ENCODE results near the gene ARHGEF2.
A peak's percentile ranks its signal among the peaks of the same experiment; 100 is the strongest.

ARHGEF2 gene

DNA sequence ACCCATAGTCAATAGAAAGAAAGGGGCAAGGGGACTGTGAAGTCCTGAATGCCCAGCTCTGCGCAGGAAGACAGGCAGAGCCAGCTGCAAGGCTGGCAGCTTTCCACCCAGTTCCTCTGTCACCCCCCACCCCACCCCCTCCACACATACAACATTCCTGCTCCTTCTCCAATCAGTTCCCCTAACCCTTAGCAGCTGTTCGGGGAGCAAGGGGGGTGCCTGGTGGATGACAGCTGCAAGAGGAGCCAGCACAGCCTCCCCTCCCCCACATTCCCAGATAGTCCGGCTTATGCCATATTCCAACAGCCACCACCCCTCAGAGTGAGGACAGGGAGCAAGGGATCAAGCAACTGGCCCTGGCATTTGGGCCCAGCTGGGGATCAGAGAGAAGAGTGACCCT lies 9.7 kb downstream of the ARHGEF2 start:
- TF ChIP-seq, protein P1, sequence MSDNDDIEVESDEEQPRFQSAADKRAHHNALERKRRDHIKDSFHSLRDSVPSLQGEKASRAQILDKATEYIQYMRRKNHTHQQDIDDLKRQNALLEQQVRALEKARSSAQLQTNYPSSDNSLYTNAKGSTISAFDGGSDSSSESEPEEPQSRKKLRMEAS (IDR thresholded peaks at IDR 0.05; ENCODE audit: low read depth, low read length), result no peak
- TF ChIP-seq, protein P2, sequence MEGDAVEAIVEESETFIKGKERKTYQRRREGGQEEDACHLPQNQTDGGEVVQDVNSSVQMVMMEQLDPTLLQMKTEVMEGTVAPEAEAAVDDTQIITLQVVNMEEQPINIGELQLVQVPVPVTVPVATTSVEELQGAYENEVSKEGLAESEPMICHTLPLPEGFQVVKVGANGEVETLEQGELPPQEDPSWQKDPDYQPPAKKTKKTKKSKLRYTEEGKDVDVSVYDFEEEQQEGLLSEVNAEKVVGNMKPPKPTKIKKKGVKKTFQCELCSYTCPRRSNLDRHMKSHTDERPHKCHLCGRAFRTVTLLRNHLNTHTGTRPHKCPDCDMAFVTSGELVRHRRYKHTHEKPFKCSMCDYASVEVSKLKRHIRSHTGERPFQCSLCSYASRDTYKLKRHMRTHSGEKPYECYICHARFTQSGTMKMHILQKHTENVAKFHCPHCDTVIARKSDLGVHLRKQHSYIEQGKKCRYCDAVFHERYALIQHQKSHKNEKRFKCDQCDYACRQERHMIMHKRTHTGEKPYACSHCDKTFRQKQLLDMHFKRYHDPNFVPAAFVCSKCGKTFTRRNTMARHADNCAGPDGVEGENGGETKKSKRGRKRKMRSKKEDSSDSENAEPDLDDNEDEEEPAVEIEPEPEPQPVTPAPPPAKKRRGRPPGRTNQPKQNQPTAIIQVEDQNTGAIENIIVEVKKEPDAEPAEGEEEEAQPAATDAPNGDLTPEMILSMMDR (IDR thresholded peaks at IDR 0.05; ENCODE audit: low read depth, low read length), result no peak
- TF ChIP-seq MYC (IDR thresholded peaks at IDR 0.05; ENCODE audit: low read depth, low read length) (no peak), POLR2A (IDR thresholded peaks at IDR 0.05; ENCODE audit: extremely low read depth, insufficient read length) (no peak)
- H3K4me3 ChIP-seq (ENCODE audit: low read depth, low read length), result peak overlapping the region; percentile 28
- no peak for DNase-seq (ENCODE audit: low read depth)

DNA sequence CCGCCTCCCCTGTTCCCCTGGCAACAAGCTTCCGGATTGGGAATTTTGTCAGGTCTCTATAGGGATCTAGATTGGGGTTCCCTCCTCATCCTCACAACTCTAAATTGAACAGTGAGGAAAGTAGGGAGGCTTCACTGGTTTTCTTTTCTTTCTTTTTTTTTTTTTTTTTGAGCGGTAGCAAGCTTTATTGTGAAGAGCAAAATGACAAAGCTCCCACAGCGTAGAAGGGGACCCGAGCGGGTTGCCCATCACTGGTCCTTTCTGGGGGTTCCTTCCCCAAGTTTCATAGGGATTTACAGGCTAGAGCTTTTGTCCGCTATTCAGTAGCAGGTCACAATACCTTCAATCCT lies 10.3 kb downstream of the ARHGEF2 start:
- H3K4me3 ChIP-seq (ENCODE audit: low read depth, low read length), result peak overlapping the region; percentile 28
- TF ChIP-seq, protein P1 (IDR thresholded peaks at IDR 0.05; ENCODE audit: low read depth, low read length), result no peak
- no peak for TF ChIP-seq MYC (IDR thresholded peaks at IDR 0.05; ENCODE audit: low read depth, low read length)
- no peak for TF ChIP-seq POLR2A (IDR thresholded peaks at IDR 0.05; ENCODE audit: extremely low read depth, insufficient read length)
- TF ChIP-seq, protein P2 (IDR thresholded peaks at IDR 0.05; ENCODE audit: low read depth, low read length), result no peak
- DNase-seq (ENCODE audit: low read depth), result no peak

DNA sequence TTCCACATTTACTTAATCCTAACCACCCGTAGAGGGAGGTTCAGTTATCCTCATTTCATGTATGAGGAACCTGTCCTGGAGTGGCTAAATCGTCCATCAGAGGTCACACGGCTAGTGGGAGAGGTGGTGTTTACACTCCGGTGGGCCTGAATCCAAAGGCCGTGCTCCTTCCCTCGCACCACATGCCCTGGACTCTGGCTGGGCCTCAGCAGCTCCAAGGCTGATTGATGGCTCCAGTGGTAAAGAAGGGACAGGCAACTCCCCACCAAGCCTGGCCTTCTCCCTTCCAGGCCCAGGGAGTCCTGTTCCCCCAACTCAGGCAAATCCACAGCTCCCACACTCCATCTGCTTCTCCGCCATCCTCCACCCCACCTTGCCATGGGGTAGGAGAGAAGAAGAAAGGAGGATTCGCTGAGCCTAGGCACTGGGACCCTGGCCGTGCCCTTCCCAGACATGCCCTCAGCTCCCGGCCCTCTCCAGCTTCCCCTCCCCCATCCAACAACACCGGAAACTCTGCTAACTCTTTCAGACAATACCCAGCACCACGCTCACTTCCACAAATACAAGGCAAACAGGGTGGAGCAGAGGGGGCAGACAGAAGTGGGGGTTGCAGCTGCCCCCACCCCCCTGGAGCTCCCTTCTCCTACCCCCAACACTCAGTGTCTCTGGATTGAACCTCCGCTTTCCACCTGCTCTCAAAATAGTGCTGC lies 10.9 kb downstream of the ARHGEF2 start:
- DNase-seq (ENCODE audit: low read depth), result peak; percentile 56
- TF ChIP-seq, protein P1 (IDR thresholded peaks at IDR 0.05; ENCODE audit: low read depth, low read length), result no peak
- TF ChIP-seq POLR2A (IDR thresholded peaks at IDR 0.05; ENCODE audit: extremely low read depth, insufficient read length) (no peak), MYC (IDR thresholded peaks at IDR 0.05; ENCODE audit: low read depth, low read length) (no peak)
- TF ChIP-seq, protein P2 (IDR thresholded peaks at IDR 0.05; ENCODE audit: low read depth, low read length), result no peak
- H3K4me3 ChIP-seq (ENCODE audit: low read depth, low read length), result peak overlapping the region; percentile 28

DNA sequence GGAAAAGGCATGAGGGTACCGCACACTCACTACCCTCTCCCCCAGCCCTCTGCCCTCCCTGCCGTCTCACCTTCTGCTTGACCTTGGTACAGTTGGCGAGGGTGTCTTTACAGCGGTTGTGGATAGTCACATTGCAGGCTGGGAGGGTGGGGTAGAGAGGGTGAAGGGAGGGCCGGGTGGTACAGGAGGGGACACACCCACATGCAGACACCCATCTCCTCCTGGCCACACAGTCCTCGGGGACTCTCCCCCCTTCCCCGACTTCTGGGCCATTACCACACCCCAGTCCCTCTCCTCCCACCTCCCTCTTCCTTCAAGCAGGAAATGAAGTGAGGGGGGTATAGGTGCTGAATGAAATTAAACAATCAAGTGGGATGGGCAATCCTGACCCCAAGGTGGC lies 11.6 kb downstream of the ARHGEF2 start:
- TF ChIP-seq, protein P2 (IDR thresholded peaks at IDR 0.05; ENCODE audit: low read depth, low read length), result no peak
- no peak for TF ChIP-seq MYC (IDR thresholded peaks at IDR 0.05; ENCODE audit: low read depth, low read length)
- TF ChIP-seq, protein P1 (IDR thresholded peaks at IDR 0.05; ENCODE audit: low read depth, low read length), result no peak
- DNase-seq (ENCODE audit: low read depth), result peak; percentile 67
- H3K4me3 ChIP-seq (ENCODE audit: low read depth, low read length), result no peak overlapping the region

DNA sequence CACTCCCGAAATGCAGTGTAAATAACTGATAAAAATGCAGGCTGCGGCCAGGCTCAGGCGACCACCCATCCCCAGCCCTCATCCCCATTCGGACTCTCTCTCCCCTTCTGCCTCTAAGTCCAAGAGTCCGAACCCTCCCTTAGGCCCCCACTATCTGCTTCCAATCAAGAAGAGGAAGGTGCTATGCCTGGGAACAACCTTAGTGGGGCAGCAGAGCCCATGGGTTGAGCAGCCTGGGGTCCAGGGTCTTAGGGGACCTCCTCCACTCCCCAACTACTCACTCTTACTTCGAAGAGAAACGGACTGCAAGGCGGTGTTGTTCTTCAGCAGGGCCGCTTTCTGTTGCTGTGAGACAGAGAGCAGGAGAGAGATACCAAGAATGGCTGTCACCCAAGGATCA lies 12.2 kb downstream of the ARHGEF2 start:
- H3K4me3 ChIP-seq (ENCODE audit: low read depth, low read length), result no peak overlapping the region
- DNase-seq (ENCODE audit: low read depth), result no peak
- no peak for TF ChIP-seq MYC (IDR thresholded peaks at IDR 0.05; ENCODE audit: low read depth, low read length)
- TF ChIP-seq, protein P2 (IDR thresholded peaks at IDR 0.05; ENCODE audit: low read depth, low read length), result peak; percentile 20

DNA sequence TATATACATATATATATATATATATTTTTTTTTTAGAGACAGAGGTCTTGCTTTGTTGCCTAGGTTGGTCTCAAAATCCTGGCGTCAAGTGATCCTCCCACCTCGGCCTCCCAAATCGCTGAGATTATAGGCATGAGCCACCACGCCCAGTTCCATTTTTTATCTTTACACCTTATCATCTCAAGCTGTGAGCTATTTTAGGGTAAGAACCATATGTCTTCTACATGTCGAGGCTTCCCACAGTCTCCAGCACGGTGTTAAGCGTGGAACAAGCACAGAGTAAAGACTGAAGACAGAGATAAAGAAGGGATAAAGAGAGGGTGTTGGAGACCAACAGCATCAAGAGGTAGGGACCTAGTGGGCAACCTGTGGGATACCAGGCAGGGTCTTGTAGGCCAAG lies 14.2 kb downstream of the ARHGEF2 start:
- no peak for DNase-seq (ENCODE audit: low read depth)
- no peak for TF ChIP-seq POLR2A (IDR thresholded peaks at IDR 0.05; ENCODE audit: extremely low read depth, insufficient read length)
- TF ChIP-seq, protein P1 (IDR thresholded peaks at IDR 0.05; ENCODE audit: low read depth, low read length), result no peak
- TF ChIP-seq, protein P2 (IDR thresholded peaks at IDR 0.05; ENCODE audit: low read depth, low read length), result no peak
- TF ChIP-seq MYC (IDR thresholded peaks at IDR 0.05; ENCODE audit: low read depth, low read length), result no peak
- H3K4me3 ChIP-seq (ENCODE audit: low read depth, low read length), result no peak overlapping the region

Data from NB4 (cell line).